Stimulated activated naive CD8-positive, alpha-beta T cell treated with anti-CD3 and anti-CD28 coated beads, Interleukin-15, amount 100 ng/mL, for 72 hours (primary cell): ENCODE data around the gene OR2C3.
"Not testable (repeated sequence)": the region's sequence is repeated elsewhere in the genome, so short reads cannot be mapped to it uniquely, and the experiment has no call there.

ENCODE experiments used
- ATAC-seq: fragments of 150-1000 bp; cut with Tn5 transposase; 2 replicates; pipeline ENCODE4 v1.10.0; 2021; ENCODE audit warnings: mild to moderate bottlenecking, moderate library complexity
- DNase-seq, 2 donors: peaks; one replicate each; pipeline ENCODE4 v3.0.0; 2021 to 2022
- H3K27ac Mint-ChIP-seq, 2 donors: one replicate each; pipeline ENCODE4 v1.8.0; 2022; ENCODE audit warnings: mild to moderate bottlenecking in 2 of 2, mixed read lengths in 2 of 2, moderate library complexity in 2 of 2
- H3K27me3 Mint-ChIP-seq: one replicate; pipeline ENCODE4 v1.8.0; 2022; ENCODE audit warnings: mixed read lengths
- H3K4me1 Mint-ChIP-seq: one replicate; pipeline ENCODE4 v1.8.0; 2022; ENCODE audit warnings: mild to moderate bottlenecking, mixed read lengths
- H3K4me3 Mint-ChIP-seq, 2 donors: one replicate each; pipeline ENCODE4 v1.8.0; 2022; ENCODE audit warnings: mild to moderate bottlenecking in 2 of 2, mixed read lengths in 2 of 2, moderate library complexity in 1 of 2
- H3K9me3 Mint-ChIP-seq, 2 donors: one replicate each; pipeline ENCODE4 v1.8.0; 2022; ENCODE audit warnings: mixed read lengths in 2 of 2

The OR2C3 gene

GRCh38 chr1:247476328-247477058 is 59.7 kb downstream of the OR2C3 start:
- H3K9me3 Mint-ChIP-seq, H3K27me3 Mint-ChIP-seq, H3K4me1 Mint-ChIP-seq, DNase-seq, H3K27ac Mint-ChIP-seq, H3K4me3 Mint-ChIP-seq, ATAC-seq: not testable (repeated sequence)

GRCh38 chr1:247475793-247476192 is 60.4 kb downstream of the OR2C3 start:
- Mint-ChIP-seq H3K4me3 (no peak overlapping the region), H3K4me1 (no peaks in the 10 kb centered on the region), H3K9me3 (peaks cover 0 to 8% of the 10 kb centered on the region in 2 donors), H3K27me3 (no peaks in the 10 kb centered on the region), H3K27ac (no peak overlapping the region)
- ATAC-seq (no peak), DNase-seq (no peak)
